K562 (cell line): ENCODE results near the gene PDCD7. TPM values are rescaled to one million over a fixed set of nuclear protein-coding genes. Genes with fewer than 3 reads are reported as not detected.

Experiments
- KAT7 ChIP-seq: sonication (generic); formaldehyde crosslinking; IDR thresholded peaks from 2 replicates; pipeline ENCODE4 v1.8.0; 2022; ENCODE audit warnings: missing genetic modification reagents, mild to moderate bottlenecking, borderline replicate concordance
- NONO ChIP-seq, 2 experiments: fragments of 200-400 bp in 1 of 2; fragments of 450-650 bp in 1 of 2; formaldehyde crosslinking in 1 of 2; IDR thresholded peaks; 2 replicates each; pipeline ENCODE4 v1.6.1; 2017; ENCODE audit warnings: low read depth in 2 of 2, mild to moderate bottlenecking in 2 of 2, moderate library complexity in 2 of 2, low read length in 1 of 2
- NR3C1 ChIP-seq: sonication (generic); formaldehyde crosslinking; IDR thresholded peaks from 2 replicates; pipeline ENCODE4 v1.8.1; 2022; ENCODE audit warnings: missing genetic modification reagents
- PHF8 ChIP-seq: fragments of 200-600 bp; sonication (generic); IDR thresholded peaks from 2 replicates; pipeline ENCODE4 v1.6.1; 2012; ENCODE audit warnings: mixed run types, mild to moderate bottlenecking, inconsistent platforms, low read length, moderate library complexity, borderline replicate concordance
- ZNF592 ChIP-seq: fragments of 450-650 bp; IDR thresholded peaks from 2 replicates; pipeline ENCODE4 v1.6.1; 2017; ENCODE audit warnings: antibody characterized with exemption, mild to moderate bottlenecking
- polyA plus RNA-seq, 8 experiments: library from polyadenylated mRNA; depleted of rRNA in 4 of 8; stranded (reverse) in 5 of 8; unstranded in 3 of 8; fragments of >200 nt; fragmentation: Nextera tagmentation in 2 of 8; fragmentation: Illumina TruSeq in 1 of 8; extraction: Ambion mirVana in 2 of 8; extraction: Trizol in 1 of 8; gene quantifications; 2 replicates each; pipeline versions ENCODE4 v1.2.1 to v1.2.3, GENCODE V29; 2011 to 2014; ENCODE audit warnings: inconsistent platforms in 1 of 8, missing spikeins in 1 of 8
- total RNA-seq, 7 experiments: library from RNA; depleted of rRNA in 6 of 7; stranded (reverse); fragments of >200 nt in 6 of 7; fragmentation: Illumina TruSeq in 2 of 7; extraction: Trizol in 2 of 7; gene quantifications; 2 replicates each; pipeline versions ENCODE4 v1.2.1 to v1.2.3, GENCODE V29; 2011 to 2021; ENCODE audit warnings: low replicate concordance in 1 of 7

PDCD7 gene
- total and polyA plus RNA-seq, 9 of the 15 experiments (the other 6 are each of a cell fraction or from before 2014, with no cell fraction given), result 11.8 to 30.2 (median 18.8) TPM

GRCh38 chr15:65132878-65133547 lies 595 bp downstream of the PDCD7 start (continued):
- TF ChIP-seq PHF8, result peak; percentile 51; the same call in 1 of the 2 replicates
- peak; percentile 66; the same call in 1 of the 2 replicates for TF ChIP-seq KAT7 (CRISPR knock-in tag)
- TF ChIP-seq ZNF592, result 0 out of 2 replicates have a peak, but pooled peaks have one; percentile 38
- TF ChIP-seq NR3C1 (CRISPR knock-in tag), result peak; percentile 1; the same call in 1 of the 2 replicates
- TF ChIP-seq NONO (IDR thresholded peaks at IDR 0.05; ENCODE audit: low read depth in 2 of 2, low read length in 1 of 2), result peak; percentile 19 to 63; a peak in 1 of 4 replicates
